Loucy (cell line): ENCODE measurements around the gene PSMC1.

Experiments used
- EZH2phosphoT487 ChIP-seq: fragments of 200-600 bp; IDR thresholded peaks from 2 replicates; pipeline ENCODE4 v1.6.1; 2018; ENCODE audit warnings: antibody characterized with exemption, mild to moderate bottlenecking, moderate library complexity, borderline replicate concordance
- TF ChIP-seq, protein P1 (sequence below): fragments of 200-600 bp; sonication (generic); conservative IDR thresholded peaks from 2 replicates; pipeline ENCODE4 v1.5.1; 2014; ENCODE audit warnings: mild to moderate bottlenecking, antibody characterized with exemption, low read length

DNA sequence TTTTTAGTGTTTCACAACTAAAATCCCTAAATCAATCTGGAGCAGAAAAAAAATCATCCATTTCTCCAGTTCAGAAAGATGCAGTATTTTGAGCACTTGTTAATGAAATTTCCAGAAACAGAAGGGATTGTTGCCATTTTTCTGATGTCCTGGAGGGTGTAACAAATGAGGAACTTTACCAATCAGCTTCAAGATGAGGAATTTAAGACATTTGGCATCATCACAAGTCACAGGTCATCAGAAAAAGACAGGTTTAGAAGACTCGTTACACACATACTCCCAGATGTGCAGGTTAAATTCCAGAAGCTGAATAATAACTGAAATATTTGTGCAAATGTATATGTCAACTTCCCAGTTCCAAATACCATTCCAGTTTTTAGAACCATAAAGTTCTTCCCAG is 482 bp upstream of the PSMC1 start:
- TF ChIP-seq, protein P1, sequence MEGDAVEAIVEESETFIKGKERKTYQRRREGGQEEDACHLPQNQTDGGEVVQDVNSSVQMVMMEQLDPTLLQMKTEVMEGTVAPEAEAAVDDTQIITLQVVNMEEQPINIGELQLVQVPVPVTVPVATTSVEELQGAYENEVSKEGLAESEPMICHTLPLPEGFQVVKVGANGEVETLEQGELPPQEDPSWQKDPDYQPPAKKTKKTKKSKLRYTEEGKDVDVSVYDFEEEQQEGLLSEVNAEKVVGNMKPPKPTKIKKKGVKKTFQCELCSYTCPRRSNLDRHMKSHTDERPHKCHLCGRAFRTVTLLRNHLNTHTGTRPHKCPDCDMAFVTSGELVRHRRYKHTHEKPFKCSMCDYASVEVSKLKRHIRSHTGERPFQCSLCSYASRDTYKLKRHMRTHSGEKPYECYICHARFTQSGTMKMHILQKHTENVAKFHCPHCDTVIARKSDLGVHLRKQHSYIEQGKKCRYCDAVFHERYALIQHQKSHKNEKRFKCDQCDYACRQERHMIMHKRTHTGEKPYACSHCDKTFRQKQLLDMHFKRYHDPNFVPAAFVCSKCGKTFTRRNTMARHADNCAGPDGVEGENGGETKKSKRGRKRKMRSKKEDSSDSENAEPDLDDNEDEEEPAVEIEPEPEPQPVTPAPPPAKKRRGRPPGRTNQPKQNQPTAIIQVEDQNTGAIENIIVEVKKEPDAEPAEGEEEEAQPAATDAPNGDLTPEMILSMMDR: no peak
- TF ChIP-seq EZH2phosphoT487: no peak
